IMR-90 (cell line): ENCODE measurements around the gene NAA15. TPM values are rescaled to one million over a fixed set of nuclear protein-coding genes. Genes with fewer than 3 reads are reported as not detected.
"Not testable (repeated sequence)": the region's sequence is repeated elsewhere in the genome, so short reads cannot be mapped to it uniquely, and the experiment has no call there.

Source experiments
- ATAC-seq: fragments of 200-7000 bp; cut with Tn5 transposase; 2 replicates; pipeline ENCODE4 v1.9.1; 2020; ENCODE audit warnings: low read depth, mild to moderate bottlenecking, moderate library complexity
- BruUV-seq: library from RNA; stranded (reverse); fragments of 400-500 nt; replicated peaks from 2 replicates; lab custom pipeline; 2021; lab: Mats Ljungman, UMichigan
- CTCF ChIA-PET: fragments of 300-600 bp; formaldehyde crosslinking; extraction: SDS; loops from one replicate; lab custom pipeline; 2021; ENCODE audit warnings: antibody characterized with exemption; lab: Yijun Ruan, JAX
- POLR2A ChIA-PET: fragments of 300-600 bp; sonication (Branson Sonifier 250); formaldehyde crosslinking; loops from one replicate; lab custom pipeline; 2022; ENCODE audit warnings: antibody characterized with exemption; ENCODE audit not compliant: unreplicated experiment; lab: Charles Lee
- DNase-seq: peaks from one replicate; pipeline ENCODE4 v3.0.0; 2013
- H2AFZ ChIP-seq: replicated peaks from 2 replicates; pipeline ENCODE3; 2013; ENCODE audit warnings: low read length, mild to moderate bottlenecking; ENCODE audit not compliant: poor library complexity
- H2AK5ac ChIP-seq: 2 replicates; pipeline ENCODE4 v1.6.1; 2013; ENCODE audit warnings: low read depth, low read length, inconsistent platforms
- H2AK9ac ChIP-seq: replicated peaks from 2 replicates; pipeline ENCODE3; 2013; ENCODE audit warnings: mild to moderate bottlenecking, low read depth, low read length, moderate library complexity; ENCODE audit not compliant: poor library complexity
- H2BK120ac ChIP-seq: 2 replicates; pipeline ENCODE4 v1.6.1; 2013; ENCODE audit warnings: low read depth, low read length, inconsistent platforms
- H2BK15ac ChIP-seq: 3 replicates; pipeline ENCODE4 v1.6.1; 2013; ENCODE audit warnings: low read depth, low read length, inconsistent platforms
- H2BK20ac ChIP-seq: 2 replicates; pipeline ENCODE4 v1.6.1; 2013; ENCODE audit warnings: low read depth, mild to moderate bottlenecking, inconsistent platforms, low read length, moderate library complexity
- H2BK5ac ChIP-seq: 2 replicates; pipeline ENCODE4 v1.6.1; 2013; ENCODE audit warnings: mild to moderate bottlenecking, low read depth, low read length, inconsistent platforms; ENCODE audit not compliant: poor library complexity, severe bottlenecking
- H3K14ac ChIP-seq: replicated peaks from 2 replicates; pipeline ENCODE4 v1.6.1; 2013; ENCODE audit warnings: low read depth, low read length, inconsistent platforms
- H3K18ac ChIP-seq: 2 replicates; pipeline ENCODE4 v1.6.1; 2013; ENCODE audit warnings: low read depth, low read length, control low read depth
- H3K23ac ChIP-seq: 2 replicates; pipeline ENCODE4 v1.6.1; 2013; ENCODE audit warnings: low read depth, low read length, inconsistent platforms
- H3K27ac ChIP-seq: 2 replicates; pipeline ENCODE4 v1.5.1; 2013; ENCODE audit warnings: mild to moderate bottlenecking, control low read depth, low read length; ENCODE audit not compliant: insufficient read depth
- H3K27me3 ChIP-seq: 2 replicates; pipeline ENCODE4 v1.6.1; 2013; ENCODE audit warnings: low read length; ENCODE audit not compliant: control insufficient read depth, insufficient read depth
- H3K36me3 ChIP-seq: 2 replicates; pipeline ENCODE4 v1.6.1; 2013; ENCODE audit warnings: low read length, mixed read lengths; ENCODE audit not compliant: control insufficient read depth, insufficient read depth
- H3K4ac ChIP-seq: 2 replicates; pipeline ENCODE4 v1.6.1; 2013; ENCODE audit warnings: low read depth, low read length, inconsistent platforms
- H3K4me1 ChIP-seq: 2 replicates; pipeline ENCODE4 v1.6.1; 2013; ENCODE audit warnings: low read length, mixed read lengths; ENCODE audit not compliant: control insufficient read depth, insufficient read depth
- H3K4me2 ChIP-seq: 2 replicates; pipeline ENCODE4 v1.6.1; 2013; ENCODE audit warnings: low read depth, mild to moderate bottlenecking, control low read depth, low read length, moderate library complexity
- H3K4me3 ChIP-seq: 2 replicates; pipeline ENCODE4 v1.5.1; 2013; ENCODE audit warnings: low read depth, mild to moderate bottlenecking, control low read depth, low read length, moderate library complexity; ENCODE audit not compliant: insufficient read depth
- H3K56ac ChIP-seq: 2 replicates; pipeline ENCODE4 v1.6.1; 2013; ENCODE audit warnings: low read length, inconsistent platforms; ENCODE audit not compliant: insufficient read depth; ENCODE audit errors: extremely low read depth
- H3K79me1 ChIP-seq, 2 experiments: 2 replicates each; pipeline ENCODE4 v1.6.1; 2013; ENCODE audit warnings: low read length in 2 of 2, inconsistent platforms in 1 of 2, low read depth in 1 of 2
- H3K9ac ChIP-seq: 2 replicates; pipeline ENCODE4 v1.6.1; 2013; ENCODE audit warnings: low read depth, low read length, control low read depth
- H3K9me1 ChIP-seq: 2 replicates; pipeline ENCODE4 v1.6.1; 2013; ENCODE audit warnings: low read length, inconsistent platforms; ENCODE audit not compliant: insufficient read depth
- H3K9me3 ChIP-seq: 2 replicates; pipeline ENCODE4 v1.6.1; 2013; ENCODE audit warnings: low read length; ENCODE audit not compliant: control insufficient read depth, insufficient read depth
- H4K20me1 ChIP-seq: 2 replicates; pipeline ENCODE4 v1.6.1; 2013; ENCODE audit warnings: low read length, inconsistent platforms; ENCODE audit not compliant: insufficient read depth
- H4K5ac ChIP-seq: 2 replicates; pipeline ENCODE4 v1.6.1; 2013; ENCODE audit warnings: mild to moderate bottlenecking, low read depth, low read length, control low read depth
- H4K8ac ChIP-seq, 2 experiments: 2 replicates each; pipeline ENCODE4 v1.6.1; 2013; ENCODE audit warnings: low read depth in 2 of 2, low read length in 2 of 2, control low read depth in 1 of 2, inconsistent platforms in 1 of 2
- H4K91ac ChIP-seq: 2 replicates; pipeline ENCODE4 v1.6.1; 2013; ENCODE audit warnings: low read depth, low read length, inconsistent platforms; ENCODE audit not compliant: insufficient read depth
- WGBS, 2 experiments: methylation state at CpG; one replicate each; pipeline versions ENCODE4 v1.1.5 to v1.1.7; 2013; ENCODE audit warnings: missing lambda C conversion rate in 2 of 2; ENCODE audit not compliant: insufficient read length in 1 of 2; ENCODE audit errors: extremely low coverage in 2 of 2; 5-methylcytosine and 5-hydroxymethylcytosine counted together
- dilution Hi-C: fragments of 300-500 bp; cut with HindIII; formaldehyde crosslinking; loops from one replicate; pipeline ENCODE4 v1.14.3; 2018; ENCODE audit warnings: low sequenced_read_pairs; ENCODE audit not compliant: unreplicated experiment
- in situ Hi-C: fragments of 300-500 bp; cut with MboI; formaldehyde crosslinking; loops from 3 replicates; pipeline ENCODE4 v1.14.3; 2019; ENCODE audit warnings: low sequenced_read_pairs, inconsistent platforms, mixed read lengths
- intact Hi-C: fragments of 100-400 bp; cut with micrococcal nuclease; formaldehyde crosslinking; loops from 2 replicates; pipeline ENCODE4 v1.10.0; 2022
- polyA plus RNA-seq, 3 experiments: library from polyadenylated mRNA; depleted of rRNA; stranded (reverse); fragments of >200 nt; gene quantifications; 2 replicates each; pipeline ENCODE4 v1.2.3, GENCODE V29; 2012; ENCODE audit warnings: low replicate concordance in 1 of 3
- total RNA-seq: library from RNA; depleted of rRNA; stranded (reverse); fragments of >200 nt; gene quantifications from 2 replicates; pipeline ENCODE4 v1.2.3, GENCODE V29; 2012

NAA15 gene
- total and polyA plus RNA-seq, 2 of the 4 experiments (the other 2 are of a cell fraction): 11.0 to 43.4 TPM

GRCh38 chr4:139414671-139415210 is 113.4 kb downstream of the NAA15 start:
- H3K4ac ChIP-seq, in situ Hi-C loops, POLR2A ChIA-PET, H2BK15ac ChIP-seq, H2BK120ac ChIP-seq, H2BK20ac ChIP-seq, H3K4me3 ChIP-seq, H3K14ac ChIP-seq, H3K27ac ChIP-seq, H4K91ac ChIP-seq, H2AK5ac ChIP-seq, H3K79me1 ChIP-seq, H2AFZ ChIP-seq, H3K4me1 ChIP-seq, H3K9me1 ChIP-seq, H3K56ac ChIP-seq, DNase-seq, intact Hi-C loops, ATAC-seq, H3K18ac ChIP-seq, H4K20me1 ChIP-seq, H4K5ac ChIP-seq, H3K36me3 ChIP-seq, BruUV-seq, H3K23ac ChIP-seq, H4K8ac ChIP-seq, H3K9ac ChIP-seq, H2BK5ac ChIP-seq, H3K4me2 ChIP-seq, H2AK9ac ChIP-seq, H3K9me3 ChIP-seq, dilution Hi-C loops, H3K27me3 ChIP-seq: not testable (repeated sequence)
- CTCF ChIA-PET: interaction anchor here (1.0 kb wide), 1 partner anchor 138 kb away, joined by 3 read pairs; no protein-coding TSS in a partner anchor
- 73% methylated on average over 2 of the region's 8 CpGs; no CpG with 5 or more reads in 1 of the 2 experiments for WGBS, 2 experiments
